PC-9 (cell line): ENCODE results near the gene ANKRD44.

Source experiments
- CTCF ChIP-seq: fragments of 200-600 bp; sonication (generic); conservative IDR thresholded peaks from 2 replicates; pipeline ENCODE4 v1.6.1; 2017; ENCODE audit warnings: mixed run types, antibody characterized with exemption, mild to moderate bottlenecking, moderate library complexity
- EZH2 ChIP-seq: fragments of 200-600 bp; sonication (generic); IDR thresholded peaks from 2 replicates; pipeline ENCODE4 v1.8.0; 2017; ENCODE audit warnings: antibody characterized with exemption, low read depth

- TF ChIP-seq CTCF (no peak), EZH2 (no peak)
These were observed 17.9 kb upstream of the ANKRD44 start for GRCh38 chr2:197328461-197328860.
